Gastrocnemius medialis (tissue), 4 donors: ENCODE data around the gene ZBTB17.

Source experiments
- CTCF ChIP-seq, 5 experiments: fragments of 450-650 bp in 3 of 5; fragments of 200-600 bp in 2 of 5; sonication (generic) in 2 of 5; IDR thresholded peaks in 4 of 5; conservative IDR thresholded peaks in 1 of 5; 1 replicate in 4 of 5; 2 replicates in 1 of 5; pipeline ENCODE4 v1.5.1; 2016 to 2019; ENCODE audit warnings: antibody characterized with exemption in 5 of 5, mild to moderate bottlenecking in 3 of 5, moderate library complexity in 3 of 5
- POLR2A ChIP-seq, 2 donors: fragments of 450-650 bp; IDR thresholded peaks; one replicate each; pipeline ENCODE4 v1.6.1; 2017; ENCODE audit warnings: antibody characterized with exemption in 2 of 2, mild to moderate bottlenecking in 2 of 2, moderate library complexity in 2 of 2

- TF ChIP-seq CTCF (IDR thresholded peaks at IDR 0.05 in 4 of 5, conservative IDR thresholded peaks at IDR 0.05 in 1 of 5) (no peak), POLR2A (IDR thresholded peaks at IDR 0.05) (no peak)
Measured at GRCh38 chr1:15963363-15963967, 12.4 kb downstream of the ZBTB17 start.
